A549 treated with Hydrocortisone at 1 μM for 4 hours (cell line): ENCODE measurements around the gene PRM3. TPM values are rescaled to one million over a fixed set of nuclear protein-coding genes. Genes with fewer than 3 reads are reported as not detected.

Experiments used
- total RNA-seq: library from RNA; stranded (reverse); fragments of 200-300 nt; extraction: Qiagen RNA extraction; gene quantifications from 5 replicates; pipeline ENCODE4 v1.2.3, GENCODE V29; 2022

PRM3 gene
- total RNA-seq: not detected in 5 replicates

GRCh38 chr16:11272921-11273720 lies at the start of gene PRM3:
Gene PRM3, minus strand, starts transcription at chr16:11273629. Its CDS starts 34 bp downstream, at chr16:11273595.

DNA sequence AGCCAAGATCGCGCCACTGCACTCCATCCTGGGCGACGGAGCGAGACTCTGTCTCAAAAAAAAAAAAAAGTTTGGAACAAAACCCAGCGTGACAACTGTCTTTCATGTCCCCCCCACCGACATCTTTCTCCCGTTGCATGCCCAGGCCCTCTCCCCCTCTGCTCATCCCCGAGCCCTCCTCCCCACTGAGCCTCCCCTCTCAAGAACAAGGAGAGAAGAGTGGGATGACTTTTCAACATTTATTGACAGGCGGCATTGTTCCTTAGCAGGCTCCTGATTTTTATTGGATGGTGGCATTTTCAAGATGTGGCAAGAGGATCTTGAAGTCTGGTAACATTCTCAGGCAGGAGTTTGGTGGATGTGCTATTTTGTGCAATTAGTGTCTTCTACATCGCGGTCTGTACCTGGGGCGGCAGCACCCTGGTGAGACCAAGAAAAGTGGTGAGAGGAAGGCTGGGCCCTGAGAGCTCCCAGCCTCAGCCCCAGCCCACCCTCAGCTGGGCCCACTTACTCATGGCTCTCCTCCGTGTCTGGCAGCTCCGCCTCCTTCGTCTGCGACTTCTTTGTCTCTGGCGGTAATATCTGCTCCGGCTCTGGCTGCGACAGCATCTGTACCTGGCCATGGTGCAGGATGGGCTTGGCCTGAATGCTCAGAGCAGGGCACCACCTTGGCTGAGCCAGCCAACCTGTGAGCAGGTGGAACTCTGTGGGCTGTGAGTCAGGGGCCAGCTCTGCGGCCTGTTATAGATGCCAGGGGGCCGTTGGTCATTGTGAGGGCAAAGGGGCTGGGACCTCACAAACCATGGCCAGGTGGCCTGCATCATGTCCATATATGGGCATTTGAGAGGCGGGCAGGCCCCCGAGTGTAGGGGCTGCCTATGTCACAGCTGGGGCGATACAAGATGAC lies 7.4 kb upstream of the PRM3 start, which contains the start of gene PRM1:
PRM1 (minus strand) TSS at position 715 of the 907 bp plus-strand sequence; CDS start at position 623, 92 bp downstream.

DNA sequence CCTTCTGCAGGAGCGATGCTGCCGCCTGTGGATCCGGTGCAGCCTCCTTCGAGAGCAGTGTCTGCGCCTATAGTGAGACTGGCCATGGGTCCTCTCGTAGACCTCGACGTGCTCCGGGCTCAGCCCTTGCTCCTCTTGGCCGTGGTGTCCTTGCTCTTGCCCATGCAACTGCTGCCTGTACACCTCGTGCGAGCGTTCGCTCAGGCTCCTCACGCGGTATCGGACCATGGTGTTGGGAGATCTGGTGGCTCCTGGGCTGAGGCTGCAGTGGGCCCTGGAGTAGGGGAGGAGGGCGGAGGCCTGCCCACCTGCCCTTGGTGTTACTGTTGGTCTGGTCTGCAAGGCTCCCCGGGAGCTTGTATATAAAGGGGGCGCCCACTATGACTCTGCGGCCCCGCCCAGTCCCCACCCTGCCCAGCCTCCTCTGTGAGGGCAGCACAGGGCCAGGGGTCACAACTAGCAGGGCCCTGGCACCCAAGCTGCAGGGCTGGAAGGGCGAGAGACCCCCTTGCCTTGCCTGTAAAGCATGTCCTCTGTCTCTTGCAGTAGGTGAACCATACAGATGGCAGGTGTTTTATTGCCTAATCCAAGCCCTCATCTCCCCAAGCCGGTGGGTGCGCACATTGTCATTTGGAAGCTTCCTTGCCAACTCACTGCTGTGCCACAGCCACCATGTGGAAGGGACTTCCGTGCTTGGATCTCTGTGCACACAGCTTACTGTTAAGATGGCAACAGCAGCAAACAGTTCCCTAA lies 2.9 kb upstream of the PRM3 start, which contains the start of gene PRM2:
PRM2 (minus strand) TSS at position 338 of the 753 bp plus-strand sequence; CDS start at position 228, 110 bp downstream.

GRCh38 chr16:11268921-11269375 lies 4.5 kb downstream of the PRM3 start, which contains the start of gene TNP2:
Gene TNP2, minus strand, starts transcription at chr16:11269325. Its CDS starts 63 bp downstream, at chr16:11269262.

GRCh38 chr16:11255737-11256660 lies 17.4 kb downstream of the PRM3 start, which contains the start of gene SOCS1:
Gene SOCS1, minus strand, starts transcription at chr16:11256204. Its CDS starts 726 bp downstream, at chr16:11255478.

Other genes with a start within 250 kb of the PRM3 start
- gene SOCS1, start 17.4 kb downstream of the PRM3 start, total RNA-seq: 4.5 to 14.7 TPM (median 9.8 TPM) in 5 replicates
- not detected in 5 replicates for gene TNP2, start 4.3 kb downstream of the PRM3 start, total RNA-seq
- gene PRM2, start 2.9 kb upstream of the PRM3 start, total RNA-seq: not detected in 5 replicates
- not detected in 5 replicates for gene PRM1, start 7.7 kb upstream of the PRM3 start, total RNA-seq
- 26.4 to 36.1 TPM (median 32.2 TPM) in 5 replicates for gene RMI2, start 71.8 kb upstream of the PRM3 start, total RNA-seq